ENCODE measurements around the gene PNKD.

Gene PNKD

GRCh38 chr2:218229239-218229638 lies 41.1 kb upstream of the PNKD start:
- no peak for TF ChIP-seq ZFX (IDR thresholded peaks at IDR 0.05)
- TF ChIP-seq, protein P1, sequence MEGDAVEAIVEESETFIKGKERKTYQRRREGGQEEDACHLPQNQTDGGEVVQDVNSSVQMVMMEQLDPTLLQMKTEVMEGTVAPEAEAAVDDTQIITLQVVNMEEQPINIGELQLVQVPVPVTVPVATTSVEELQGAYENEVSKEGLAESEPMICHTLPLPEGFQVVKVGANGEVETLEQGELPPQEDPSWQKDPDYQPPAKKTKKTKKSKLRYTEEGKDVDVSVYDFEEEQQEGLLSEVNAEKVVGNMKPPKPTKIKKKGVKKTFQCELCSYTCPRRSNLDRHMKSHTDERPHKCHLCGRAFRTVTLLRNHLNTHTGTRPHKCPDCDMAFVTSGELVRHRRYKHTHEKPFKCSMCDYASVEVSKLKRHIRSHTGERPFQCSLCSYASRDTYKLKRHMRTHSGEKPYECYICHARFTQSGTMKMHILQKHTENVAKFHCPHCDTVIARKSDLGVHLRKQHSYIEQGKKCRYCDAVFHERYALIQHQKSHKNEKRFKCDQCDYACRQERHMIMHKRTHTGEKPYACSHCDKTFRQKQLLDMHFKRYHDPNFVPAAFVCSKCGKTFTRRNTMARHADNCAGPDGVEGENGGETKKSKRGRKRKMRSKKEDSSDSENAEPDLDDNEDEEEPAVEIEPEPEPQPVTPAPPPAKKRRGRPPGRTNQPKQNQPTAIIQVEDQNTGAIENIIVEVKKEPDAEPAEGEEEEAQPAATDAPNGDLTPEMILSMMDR (conservative IDR thresholded peaks at IDR 0.05) = no peak
- H3K27ac ChIP-seq = no peak overlapping the region

- no peak for TF ChIP-seq ZFX (IDR thresholded peaks at IDR 0.05)
- TF ChIP-seq, protein P1 (conservative IDR thresholded peaks at IDR 0.05) = no peak
- H3K27ac ChIP-seq = no peak overlapping the region
These were observed 40.5 kb upstream of the PNKD start for GRCh38 chr2:218229851-218230250.

DNA sequence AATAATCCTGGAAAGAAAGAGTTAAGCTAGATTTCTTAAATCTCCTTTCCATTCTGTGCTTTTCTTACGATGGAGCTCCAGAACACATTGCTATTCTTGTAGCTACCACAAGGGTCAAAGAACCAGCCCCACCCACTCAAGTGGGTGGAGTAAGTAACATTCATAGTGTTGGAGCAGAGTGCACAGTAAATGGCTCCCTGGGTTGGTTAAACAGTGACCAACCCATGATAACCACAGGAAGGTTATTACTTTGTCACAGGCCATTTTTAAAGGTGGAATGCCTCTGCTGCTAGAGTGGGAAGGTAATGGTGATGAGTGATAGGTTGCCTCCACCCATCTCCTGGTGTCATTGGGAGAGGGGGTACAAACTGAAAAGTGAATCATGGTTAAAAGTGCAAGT lies 39.4 kb upstream of the PNKD start:
- TF ChIP-seq ZFX (IDR thresholded peaks at IDR 0.05) = no peak
- TF ChIP-seq, protein P1 (conservative IDR thresholded peaks at IDR 0.05) = no peak; the same call in 1 of the 2 replicates
- no peak overlapping the region for H3K27ac ChIP-seq

GRCh38 chr2:218233543-218233942 lies 36.8 kb upstream of the PNKD start:
- no peak for TF ChIP-seq ZFX (IDR thresholded peaks at IDR 0.05)
- TF ChIP-seq, protein P1 (conservative IDR thresholded peaks at IDR 0.05) = no peak
- no peak overlapping the region for H3K27ac ChIP-seq

GRCh38 chr2:218234521-218234920 lies 35.8 kb upstream of the PNKD start:
- H3K27ac ChIP-seq = no peak overlapping the region
- TF ChIP-seq, protein P1 (conservative IDR thresholded peaks at IDR 0.05) = no peak
- no peak for TF ChIP-seq ZFX (IDR thresholded peaks at IDR 0.05)

DNA sequence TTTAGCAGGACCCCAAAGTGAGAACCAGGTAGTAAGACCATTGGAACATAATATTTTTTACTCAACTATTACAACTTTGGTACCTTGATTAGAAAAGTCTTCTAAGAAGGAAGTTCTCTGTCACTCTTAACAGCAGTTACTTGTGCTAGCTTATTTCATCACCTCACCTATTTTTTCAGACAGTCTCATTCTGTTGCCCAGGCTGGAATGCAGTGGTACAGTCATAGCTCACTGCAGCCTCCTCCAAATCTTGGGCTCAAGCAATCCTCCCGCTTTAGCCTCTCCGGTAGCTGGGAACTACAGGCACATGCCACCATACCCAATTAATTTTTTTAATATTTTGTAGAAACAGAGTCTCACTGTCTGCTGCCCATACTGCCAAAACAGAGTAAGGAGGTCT lies 35.3 kb upstream of the PNKD start:
- H3K27ac ChIP-seq = no peak overlapping the region
- TF ChIP-seq, protein P1 (conservative IDR thresholded peaks at IDR 0.05) = no peak
- no peak for TF ChIP-seq ZFX (IDR thresholded peaks at IDR 0.05)

GRCh38 chr2:218236829-218237228 lies 33.5 kb upstream of the PNKD start:
- no peak for TF ChIP-seq ZFX (IDR thresholded peaks at IDR 0.05)
- TF ChIP-seq, protein P1 (conservative IDR thresholded peaks at IDR 0.05) = no peak
- H3K27ac ChIP-seq = no peak overlapping the region

Measured in C4-2B (cell line).